HepG2 (cell line): ENCODE data around the gene GMEB2. TPM values are rescaled to one million over a fixed set of nuclear protein-coding genes. Genes with fewer than 3 reads are reported as not detected.

Experiments
- ATAC-seq: fragments of 200-7000 bp; cut with Tn5 transposase; 3 replicates; pipeline ENCODE4 v1.9.1; 2020; ENCODE audit warnings: mild to moderate bottlenecking, moderate library complexity
- BruUV-seq: library from RNA; stranded (reverse); fragments of 400-500 nt; replicated peaks from 2 replicates; lab custom pipeline; 2021; lab: Mats Ljungman, UMichigan
- CTCF ChIA-PET: fragments of 300-600 bp; formaldehyde crosslinking; extraction: SDS; loops from one replicate; lab custom pipeline; 2021; ENCODE audit warnings: low total read pairs, inconsistent platforms, low intra/inter-chr PET ratio; lab: Yijun Ruan, JAX
- POLR2A ChIA-PET: fragments of 350-600 bp; sonication (Branson Sonifier 250); formaldehyde crosslinking; loops from one replicate; lab custom pipeline; 2020; ENCODE audit warnings: antibody characterized with exemption, inconsistent platforms; lab: Yijun Ruan, JAX
- DNase-seq: peaks from one replicate; pipeline ENCODE4 v3.0.0-alpha.2; 2015; ENCODE audit warnings: low spot score
- FAIRE-seq: peaks from 3 replicates; lab custom pipeline; 2011; peaks lifted over from hg19 to GRCh38; lab: Jason Lieb, UNC
- H2AFZ ChIP-seq: one replicate; pipeline ENCODE4 v1.6.1; 2011; ENCODE audit warnings: low read length, inconsistent platforms
- H3K27ac ChIP-seq: fragments of 300-600 bp; 3 replicates; pipeline ENCODE4 v1.8.0; 2011; ENCODE audit warnings: mixed run types, mild to moderate bottlenecking, mixed read lengths, low read length, inconsistent platforms; ENCODE audit not compliant: insufficient read depth; ENCODE audit errors: extremely low read length
- H3K27me3 ChIP-seq, 2 experiments: fragments of 200-600 bp in 1 of 2; 2 replicates in 1 of 2; 3 replicates in 1 of 2; pipeline versions ENCODE4 v1.6.0 to v1.8.0; 2011; ENCODE audit warnings: low read length in 2 of 2, mild to moderate bottlenecking in 2 of 2, moderate library complexity in 2 of 2, inconsistent platforms in 1 of 2; ENCODE audit not compliant: insufficient read depth in 2 of 2, control insufficient read depth in 1 of 2
- H3K36me3 ChIP-seq, 2 experiments: fragments of 200-600 bp in 1 of 2; replicated peaks in 1 of 2; 2 replicates in 1 of 2; 3 replicates in 1 of 2; pipeline versions ENCODE4 v1.5.1 to v1.8.0; 2011; ENCODE audit warnings: low read length in 2 of 2, inconsistent platforms in 1 of 2; ENCODE audit not compliant: insufficient read depth in 2 of 2, control insufficient read depth in 1 of 2
- H3K4me1 ChIP-seq: 2 replicates; pipeline ENCODE4 v1.5.1; 2012; ENCODE audit warnings: low read length, inconsistent platforms; ENCODE audit not compliant: insufficient read depth
- H3K4me2 ChIP-seq: 2 replicates; pipeline ENCODE4 v1.6.0; 2011; ENCODE audit warnings: low read depth, low read length, inconsistent platforms
- H3K4me3 ChIP-seq, 3 experiments: fragments of 200-600 bp in 1 of 3; sonication (generic), shearing (Covaris generic) in 1 of 3; replicated peaks in 1 of 3; 2 replicates each; pipeline ENCODE4 v1.5.1; 2011 to 2016; ENCODE audit warnings: low read length in 3 of 3, inconsistent platforms in 2 of 3, low read depth in 2 of 3, mild to moderate bottlenecking in 2 of 3, control low read depth in 1 of 3, mixed read lengths in 1 of 3; ENCODE audit not compliant: insufficient read depth in 1 of 3
- H3K79me2 ChIP-seq: one replicate; pipeline ENCODE4 v1.6.1; 2011; ENCODE audit warnings: low read length, inconsistent platforms; ENCODE audit not compliant: insufficient read depth
- H3K9ac ChIP-seq: 2 replicates; pipeline ENCODE4 v1.6.0; 2011; ENCODE audit warnings: mild to moderate bottlenecking, low read depth, low read length, inconsistent platforms; ENCODE audit not compliant: insufficient read depth
- H3K9me3 ChIP-seq: 2 replicates; pipeline ENCODE4 v1.5.1; 2012; ENCODE audit warnings: mild to moderate bottlenecking, low read length
- H4K20me1 ChIP-seq: 2 replicates; pipeline ENCODE4 v1.6.0; 2011; ENCODE audit warnings: inconsistent platforms, mild to moderate bottlenecking, low read length, moderate library complexity; ENCODE audit not compliant: insufficient read depth
- ASH2L ChIP-seq: fragments of 300-600, 200-600 bp; sonication (generic); IDR thresholded peaks from 2 replicates; pipeline ENCODE4 v1.7.0; 2017; ENCODE audit warnings: low read depth, mild to moderate bottlenecking, moderate library complexity, mixed read lengths, low read length; ENCODE audit not compliant: insufficient read length
- ATF7 ChIP-seq, 2 experiments: fragments of 450-650 bp in 1 of 2; sonication (generic) in 1 of 2; formaldehyde crosslinking in 1 of 2; IDR thresholded peaks; 2 replicates each; pipeline versions ENCODE4 v1.4.0 to v1.6.1; 2016 to 2020; ENCODE audit warnings: antibody characterized with exemption in 1 of 2, mild to moderate bottlenecking in 1 of 2, missing genetic modification reagents in 1 of 2
- BHLHE40 ChIP-seq: IDR thresholded peaks from 2 replicates; pipeline ENCODE4 v1.6.1; 2011; ENCODE audit warnings: low read length, improper control_type of control experiment
- CEBPB ChIP-seq: IDR thresholded peaks from 2 replicates; pipeline ENCODE4 v1.6.1; 2011; ENCODE audit warnings: low read depth, low read length, improper control_type of control experiment, borderline replicate concordance
- CREB1 ChIP-seq, 2 experiments: fragments of 450-650 bp in 1 of 2; IDR thresholded peaks; 2 replicates each; pipeline ENCODE4 v1.6.1; 2016 to 2017; ENCODE audit warnings: control low read depth in 1 of 2, mild to moderate bottlenecking in 1 of 2, missing compliant biosample characterization in 1 of 2, missing genetic modification characterization in 1 of 2
- CREBL2 ChIP-seq: sonication (generic); formaldehyde crosslinking; IDR thresholded peaks from 2 replicates; pipeline ENCODE4 v1.8.1; 2023; ENCODE audit warnings: missing genetic modification reagents, mild to moderate bottlenecking, borderline replicate concordance
- IRF2 ChIP-seq: IDR thresholded peaks from 2 replicates; pipeline ENCODE4 v1.6.1; 2018; ENCODE audit warnings: missing genetic modification reagents, missing compliant biosample characterization
- LCORL ChIP-seq, 2 experiments: fragments of 450-650 bp in 1 of 2; sonication (generic) in 1 of 2; formaldehyde crosslinking in 1 of 2; IDR thresholded peaks; 2 replicates each; pipeline versions ENCODE4 v1.5.0 to v1.6.1; 2017 to 2020; ENCODE audit warnings: antibody characterized with exemption in 1 of 2, missing genetic modification reagents in 1 of 2
- NONO ChIP-seq, 2 experiments: fragments of 450-650 bp in 1 of 2; sonication (generic) in 1 of 2; formaldehyde crosslinking in 1 of 2; IDR thresholded peaks in 1 of 2; conservative IDR thresholded peaks in 1 of 2; 2 replicates each; pipeline versions ENCODE4 v1.6.1 to v1.8.0; 2017 to 2022; ENCODE audit warnings: mild to moderate bottlenecking in 1 of 2, missing genetic modification reagents in 1 of 2, moderate library complexity in 1 of 2
- SAP130 ChIP-seq: IDR thresholded peaks from 2 replicates; pipeline ENCODE4 v1.6.1; 2016; ENCODE audit warnings: low read depth
- TAF1 ChIP-seq: sonication (generic); formaldehyde crosslinking; IDR thresholded peaks from 2 replicates; pipeline ENCODE4 v1.4.0; 2020; ENCODE audit warnings: missing genetic modification reagents
- TFAP4 ChIP-seq: sonication (generic); IDR thresholded peaks from 2 replicates; pipeline ENCODE4 v1.6.1; 2016; ENCODE audit warnings: low read depth, borderline replicate concordance
- ZFP41 ChIP-seq: sonication (generic); formaldehyde crosslinking; IDR thresholded peaks from 2 replicates; pipeline ENCODE4 v1.4.0; 2020; ENCODE audit warnings: mild to moderate bottlenecking, missing genetic modification reagents, borderline replicate concordance
- ZNF687 ChIP-seq: sonication (generic); formaldehyde crosslinking; IDR thresholded peaks from 2 replicates; pipeline ENCODE4 v1.5.1; 2020; ENCODE audit warnings: mild to moderate bottlenecking, missing genetic modification reagents, moderate library complexity
- ZNF724P ChIP-seq: sonication (generic); formaldehyde crosslinking; IDR thresholded peaks from 2 replicates; pipeline ENCODE4 v1.8.0; 2022; ENCODE audit warnings: missing genetic modification reagents, borderline replicate concordance
- ZNF816 ChIP-seq: sonication (generic); formaldehyde crosslinking; IDR thresholded peaks from 2 replicates; pipeline ENCODE4 v1.8.0; 2022; ENCODE audit warnings: missing genetic modification reagents, mild to moderate bottlenecking, borderline replicate concordance
- WGBS: methylation state at CpG from one replicate; pipeline ENCODE4 v1.1.6; 2017; ENCODE audit warnings: low lambda C conversion rate; 5-methylcytosine and 5-hydroxymethylcytosine counted together
- in situ Hi-C: cut with HindIII; loops from 2 replicates; pipeline ENCODE4 v1.10.0; 2017; ENCODE audit warnings: low pct_unique_long_range_greater_than_20kb; ENCODE audit not compliant: extremely low pct_ligation_motif_present
- intact Hi-C: fragments of 100-400 bp; cut with micrococcal nuclease; formaldehyde crosslinking; loops from one replicate; pipeline ENCODE4 v1.10.0; 2022; ENCODE audit not compliant: unreplicated experiment
- polyA plus RNA-seq, 8 experiments: library from polyadenylated mRNA; depleted of rRNA in 3 of 8; stranded (reverse) in 7 of 8; unstranded in 1 of 8; fragments of >200 nt; fragmentation: Illumina TruSeq in 4 of 8; extraction: Trizol in 4 of 8; gene quantifications; 2 replicates each; pipeline versions ENCODE4 v1.2.1 to v1.2.3, GENCODE V29; 2011 to 2016; ENCODE audit warnings: low read depth in 4 of 8, missing spikeins in 1 of 8, mixed read lengths in 1 of 8; ENCODE audit not compliant: insufficient read depth in 1 of 8
- total RNA-seq, 5 experiments: library from RNA; depleted of rRNA; stranded (reverse); fragments of >200 nt; fragmentation: Illumina TruSeq; extraction: Trizol; gene quantifications; 2 replicates each; pipeline ENCODE4 v1.2.3, GENCODE V29; 2016; ENCODE audit warnings: low read depth in 1 of 5

GMEB2 gene
- total and polyA plus RNA-seq, 2 of the 13 experiments (the other 11 are each of a cell fraction or from before 2014, with no cell fraction given): 10.6 to 12.4 TPM

- no peak overlapping the region for H2AFZ ChIP-seq
- POLR2A ChIA-PET: no interaction called here
- H3K79me2 ChIP-seq: no peaks in the 10 kb centered on the region
- no peaks in the 10 kb centered on the region for H3K36me3 ChIP-seq
- H3K4me2 ChIP-seq: peak overlapping the region; percentile 22; the same call in 1 of the 2 replicates
- intact Hi-C loops (no loop called here), in situ Hi-C loops (loop anchor here (5.0 kb wide), 1 partner anchor 42 kb away; the partner anchor contains the start of gene PTK6)
- FAIRE-seq: no peak
- no peaks in the 10 kb centered on the region for H3K9me3 ChIP-seq
- ATAC-seq: no peak
- H3K27me3 ChIP-seq: peaks cover 6 to 41% of the 10 kb centered on the region in 2 experiments; a peak in 3 of 5 replicates
- 33% methylated on average over 19 of the region's 19 CpGs for WGBS
- no TSS peak for BruUV-seq
- CTCF ChIA-PET: interaction anchor here (4.5 kb wide), 1 partner anchor 41 kb away, joined by 29 read pairs; the partner anchor contains the start of gene PTK6
- H3K4me1 ChIP-seq: peaks cover 78% of the 10 kb centered on the region
- H4K20me1 ChIP-seq: no peaks in the 10 kb centered on the region
- no peak overlapping the region for H3K27ac ChIP-seq
- no peak for DNase-seq
- no peak overlapping the region for H3K9ac ChIP-seq
- H3K4me3 ChIP-seq: no peak overlapping the region; a peak in 1 of 6 replicates
- TF ChIP-seq CREB1 (IDR thresholded peaks at IDR 0.05) (peak; percentile 89), CREB1 (CRISPR knock-in tag; IDR thresholded peaks at IDR 0.05) (no peak), SAP130 (CRISPR knock-in tag) (0 out of 2 replicates have a peak, but pooled peaks have one; percentile 6), ZNF687 (CRISPR knock-in tag) (0 out of 2 replicates have a peak, but pooled peaks have one; percentile 6), IRF2 (no peak), ZFP41 (CRISPR knock-in tag) (no peak), ATF7 (IDR thresholded peaks at IDR 0.05) (peak; percentile 94), ATF7 (CRISPR knock-in tag; IDR thresholded peaks at IDR 0.05) (0 out of 2 replicates have a peak, but pooled peaks have one; percentile 30), CEBPB (peak; percentile 79), ZNF816 (CRISPR knock-in tag) (no peak), BHLHE40 (no peak), ZNF724P (CRISPR knock-in tag) (0 out of 2 replicates have a peak, but pooled peaks have one; percentile 35), CREBL2 (CRISPR knock-in tag) (peak; percentile 46; the same call in 1 of the 2 replicates), TFAP4 (peak; percentile 14; the same call in 1 of the 2 replicates), TAF1 (CRISPR knock-in tag) (no peak), NONO (IDR thresholded peaks at IDR 0.05) (no peak), NONO (CRISPR knock-in tag; conservative IDR thresholded peaks at IDR 0.05) (0 out of 2 replicates have a peak, but pooled peaks have one; percentile 10), ASH2L (peak; percentile 25), LCORL (IDR thresholded peaks at IDR 0.05) (no peak), LCORL (CRISPR knock-in tag; IDR thresholded peaks at IDR 0.05) (0 out of 2 replicates have a peak, but pooled peaks have one; percentile 48)
Measured at GRCh38 chr20:63579017-63579694, 47.7 kb downstream of the GMEB2 start.
